Measurements from ENCODE around the gene FSTL3.

GRCh38 chr19:722553-723101 lies 46.4 kb downstream of the FSTL3 start:
- TF ChIP-seq PBX3 (CRISPR knock-in tag; IDR thresholded peaks at IDR 0.05; ENCODE audit: borderline replicate concordance) (no peak), ATF3 (CRISPR knock-in tag; IDR thresholded peaks at IDR 0.05) (no peak), SIN3B (IDR thresholded peaks at IDR 0.05; ENCODE audit: low read length) (no peak), TAF1 (CRISPR knock-in tag; IDR thresholded peaks at IDR 0.05) (no peak), ZBTB10 (CRISPR knock-in tag; IDR thresholded peaks at IDR 0.05; ENCODE audit: borderline replicate concordance) (no peak), ZFP1 (CRISPR knock-in tag; IDR thresholded peaks at IDR 0.05) (no peak), ZNF615 (CRISPR knock-in tag; IDR thresholded peaks at IDR 0.05; ENCODE audit: borderline replicate concordance) (no peak), ONECUT2 (CRISPR knock-in tag; IDR thresholded peaks at IDR 0.05) (no peak)

All from HepG2 (cell line).